ENCODE data around the gene POLR1B. TPM values are rescaled to one million over a fixed set of nuclear protein-coding genes. Genes with fewer than 3 reads are reported as not detected.
A peak's percentile ranks its signal among the peaks of the same experiment; 100 is the strongest.
"Not testable (repeated sequence)": the region's sequence is repeated elsewhere in the genome, so short reads cannot be mapped to it uniquely, and the experiment has no call there.

POLR1B gene
- total and polyA plus RNA-seq, 2 of the 13 experiments (the other 11 are each of a cell fraction or from before 2014, with no cell fraction given): 18.3 to 46.0 TPM

DNA sequence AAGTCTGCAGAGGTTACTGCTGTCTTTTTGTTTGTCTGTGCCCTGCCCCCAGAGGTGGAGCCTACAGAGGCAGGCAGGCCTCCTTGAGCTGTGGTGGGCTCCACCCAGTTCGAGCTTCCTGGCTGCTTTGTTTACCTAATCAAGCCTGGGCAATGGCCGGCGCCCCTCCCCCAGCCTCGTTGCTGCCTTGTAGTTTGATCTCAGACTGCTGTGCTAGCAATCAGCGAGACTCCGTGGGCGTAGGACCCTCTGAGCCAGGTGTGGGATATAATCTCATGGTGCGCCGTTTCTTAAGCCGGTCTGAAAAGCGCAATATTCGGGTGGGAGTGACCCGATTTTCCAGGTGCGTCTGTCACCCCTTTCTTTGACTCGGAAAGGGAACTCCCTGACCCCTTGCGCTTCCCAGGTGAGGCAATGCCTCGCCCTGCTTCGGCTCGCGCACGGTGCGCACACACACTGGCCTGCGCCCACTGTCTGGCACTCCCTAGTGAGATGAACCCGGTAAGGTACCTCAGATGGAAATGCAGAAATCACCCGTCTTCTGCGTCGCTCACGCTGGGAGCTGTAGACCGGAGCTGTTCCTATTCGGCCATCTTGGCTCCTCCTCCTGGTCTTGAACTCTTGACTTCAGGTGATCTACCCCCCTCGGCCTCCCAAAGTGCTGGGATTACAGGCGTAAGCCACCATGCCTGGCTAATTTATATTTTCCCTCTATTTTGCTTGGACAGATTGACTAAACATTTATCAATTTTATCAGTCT lies 32.8 kb upstream of the POLR1B start (continued):
- TF ChIP-seq, protein P1, sequence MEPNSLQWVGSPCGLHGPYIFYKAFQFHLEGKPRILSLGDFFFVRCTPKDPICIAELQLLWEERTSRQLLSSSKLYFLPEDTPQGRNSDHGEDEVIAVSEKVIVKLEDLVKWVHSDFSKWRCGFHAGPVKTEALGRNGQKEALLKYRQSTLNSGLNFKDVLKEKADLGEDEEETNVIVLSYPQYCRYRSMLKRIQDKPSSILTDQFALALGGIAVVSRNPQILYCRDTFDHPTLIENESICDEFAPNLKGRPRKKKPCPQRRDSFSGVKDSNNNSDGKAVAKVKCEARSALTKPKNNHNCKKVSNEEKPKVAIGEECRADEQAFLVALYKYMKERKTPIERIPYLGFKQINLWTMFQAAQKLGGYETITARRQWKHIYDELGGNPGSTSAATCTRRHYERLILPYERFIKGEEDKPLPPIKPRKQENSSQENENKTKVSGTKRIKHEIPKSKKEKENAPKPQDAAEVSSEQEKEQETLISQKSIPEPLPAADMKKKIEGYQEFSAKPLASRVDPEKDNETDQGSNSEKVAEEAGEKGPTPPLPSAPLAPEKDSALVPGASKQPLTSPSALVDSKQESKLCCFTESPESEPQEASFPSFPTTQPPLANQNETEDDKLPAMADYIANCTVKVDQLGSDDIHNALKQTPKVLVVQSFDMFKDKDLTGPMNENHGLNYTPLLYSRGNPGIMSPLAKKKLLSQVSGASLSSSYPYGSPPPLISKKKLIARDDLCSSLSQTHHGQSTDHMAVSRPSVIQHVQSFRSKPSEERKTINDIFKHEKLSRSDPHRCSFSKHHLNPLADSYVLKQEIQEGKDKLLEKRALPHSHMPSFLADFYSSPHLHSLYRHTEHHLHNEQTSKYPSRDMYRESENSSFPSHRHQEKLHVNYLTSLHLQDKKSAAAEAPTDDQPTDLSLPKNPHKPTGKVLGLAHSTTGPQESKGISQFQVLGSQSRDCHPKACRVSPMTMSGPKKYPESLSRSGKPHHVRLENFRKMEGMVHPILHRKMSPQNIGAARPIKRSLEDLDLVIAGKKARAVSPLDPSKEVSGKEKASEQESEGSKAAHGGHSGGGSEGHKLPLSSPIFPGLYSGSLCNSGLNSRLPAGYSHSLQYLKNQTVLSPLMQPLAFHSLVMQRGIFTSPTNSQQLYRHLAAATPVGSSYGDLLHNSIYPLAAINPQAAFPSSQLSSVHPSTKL (CRISPR knock-in tag; IDR thresholded peaks at IDR 0.05): peak; percentile 42; the same call in 1 of the 2 replicates
- TF ChIP-seq, protein P2, sequence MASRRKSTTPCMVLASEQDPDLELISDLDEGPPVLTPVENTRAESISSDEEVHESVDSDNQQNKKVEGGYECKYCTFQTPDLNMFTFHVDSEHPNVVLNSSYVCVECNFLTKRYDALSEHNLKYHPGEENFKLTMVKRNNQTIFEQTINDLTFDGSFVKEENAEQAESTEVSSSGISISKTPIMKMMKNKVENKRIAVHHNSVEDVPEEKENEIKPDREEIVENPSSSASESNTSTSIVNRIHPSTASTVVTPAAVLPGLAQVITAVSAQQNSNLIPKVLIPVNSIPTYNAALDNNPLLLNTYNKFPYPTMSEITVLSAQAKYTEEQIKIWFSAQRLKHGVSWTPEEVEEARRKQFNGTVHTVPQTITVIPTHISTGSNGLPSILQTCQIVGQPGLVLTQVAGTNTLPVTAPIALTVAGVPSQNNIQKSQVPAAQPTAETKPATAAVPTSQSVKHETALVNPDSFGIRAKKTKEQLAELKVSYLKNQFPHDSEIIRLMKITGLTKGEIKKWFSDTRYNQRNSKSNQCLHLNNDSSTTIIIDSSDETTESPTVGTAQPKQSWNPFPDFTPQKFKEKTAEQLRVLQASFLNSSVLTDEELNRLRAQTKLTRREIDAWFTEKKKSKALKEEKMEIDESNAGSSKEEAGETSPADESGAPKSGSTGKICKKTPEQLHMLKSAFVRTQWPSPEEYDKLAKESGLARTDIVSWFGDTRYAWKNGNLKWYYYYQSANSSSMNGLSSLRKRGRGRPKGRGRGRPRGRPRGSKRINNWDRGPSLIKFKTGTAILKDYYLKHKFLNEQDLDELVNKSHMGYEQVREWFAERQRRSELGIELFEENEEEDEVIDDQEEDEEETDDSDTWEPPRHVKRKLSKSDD (CRISPR knock-in tag; IDR thresholded peaks at IDR 0.05; ENCODE audit: low read depth): 0 out of 2 replicates have a peak, but pooled peaks have one; percentile 61
- peak; percentile 50; the same call in 1 of the 2 replicates for TF ChIP-seq SALL1 (CRISPR knock-in tag; IDR thresholded peaks at IDR 0.05)
- TF ChIP-seq, protein P3, sequence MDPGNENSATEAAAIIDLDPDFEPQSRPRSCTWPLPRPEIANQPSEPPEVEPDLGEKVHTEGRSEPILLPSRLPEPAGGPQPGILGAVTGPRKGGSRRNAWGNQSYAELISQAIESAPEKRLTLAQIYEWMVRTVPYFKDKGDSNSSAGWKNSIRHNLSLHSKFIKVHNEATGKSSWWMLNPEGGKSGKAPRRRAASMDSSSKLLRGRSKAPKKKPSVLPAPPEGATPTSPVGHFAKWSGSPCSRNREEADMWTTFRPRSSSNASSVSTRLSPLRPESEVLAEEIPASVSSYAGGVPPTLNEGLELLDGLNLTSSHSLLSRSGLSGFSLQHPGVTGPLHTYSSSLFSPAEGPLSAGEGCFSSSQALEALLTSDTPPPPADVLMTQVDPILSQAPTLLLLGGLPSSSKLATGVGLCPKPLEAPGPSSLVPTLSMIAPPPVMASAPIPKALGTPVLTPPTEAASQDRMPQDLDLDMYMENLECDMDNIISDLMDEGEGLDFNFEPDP (CRISPR knock-in tag; conservative IDR thresholded peaks at IDR 0.05): 0 out of 2 replicates have a peak, but pooled peaks have one; percentile 14
- not testable (repeated sequence) for TF ChIP-seq SOX6, FOXP1 (IDR thresholded peaks at IDR 0.05)
- peak; percentile 27; the same call in 1 of the 2 replicates for TF ChIP-seq SOX6 (CRISPR knock-in tag; IDR thresholded peaks at IDR 0.05)
- TF ChIP-seq ZMYM4 (CRISPR knock-in tag; IDR thresholded peaks at IDR 0.05): peak; percentile 43
- peak; percentile 8 for TF ChIP-seq SKI (IDR thresholded peaks at IDR 0.05; ENCODE audit: partially characterized antibody)
- 0 out of 2 replicates have a peak, but pooled peaks have one; percentile 18 for TF ChIP-seq BORCS8-MEF2B (CRISPR knock-in tag; IDR thresholded peaks at IDR 0.05)
- TF ChIP-seq, protein P4, sequence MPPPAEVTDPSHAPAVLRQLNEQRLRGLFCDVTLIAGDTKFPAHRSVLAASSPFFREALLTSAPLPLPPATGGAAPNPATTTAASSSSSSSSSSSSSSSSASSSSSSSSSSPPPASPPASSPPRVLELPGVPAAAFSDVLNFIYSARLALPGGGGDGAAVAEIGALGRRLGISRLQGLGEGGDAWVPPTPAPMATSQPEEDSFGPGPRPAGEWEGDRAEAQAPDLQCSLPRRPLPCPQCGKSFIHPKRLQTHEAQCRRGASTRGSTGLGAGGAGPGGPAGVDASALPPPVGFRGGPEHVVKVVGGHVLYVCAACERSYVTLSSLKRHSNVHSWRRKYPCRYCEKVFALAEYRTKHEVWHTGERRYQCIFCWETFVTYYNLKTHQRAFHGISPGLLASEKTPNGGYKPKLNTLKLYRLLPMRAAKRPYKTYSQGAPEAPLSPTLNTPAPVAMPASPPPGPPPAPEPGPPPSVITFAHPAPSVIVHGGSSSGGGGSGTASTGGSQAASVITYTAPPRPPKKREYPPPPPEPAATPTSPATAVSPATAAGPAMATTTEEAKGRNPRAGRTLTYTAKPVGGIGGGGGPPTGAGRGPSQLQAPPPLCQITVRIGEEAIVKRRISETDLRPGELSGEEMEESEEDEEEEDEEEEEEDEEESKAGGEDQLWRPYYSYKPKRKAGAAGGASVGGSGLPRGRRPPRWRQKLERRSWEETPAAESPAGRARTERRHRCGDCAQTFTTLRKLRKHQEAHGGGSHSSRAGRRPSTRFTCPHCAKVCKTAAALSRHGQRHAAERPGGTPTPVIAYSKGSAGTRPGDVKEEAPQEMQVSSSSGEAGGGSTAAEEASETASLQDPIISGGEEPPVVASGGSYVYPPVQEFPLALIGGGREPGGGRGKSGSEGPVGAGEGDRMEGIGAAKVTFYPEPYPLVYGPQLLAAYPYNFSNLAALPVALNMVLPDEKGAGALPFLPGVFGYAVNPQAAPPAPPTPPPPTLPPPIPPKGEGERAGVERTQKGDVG (CRISPR knock-in tag; IDR thresholded peaks at IDR 0.05; ENCODE audit: borderline replicate concordance): peak; percentile 31; the same call in 1 of the 2 replicates
- 0 out of 2 replicates have a peak, but pooled peaks have one; percentile 24 for TF ChIP-seq FOXK2 (IDR thresholded peaks at IDR 0.05)
- TF ChIP-seq FOXP1 (CRISPR knock-in tag; IDR thresholded peaks at IDR 0.05): peak; percentile 27; the same call in 1 of the 2 replicates
- 0 out of 2 replicates have a peak, but pooled peaks have one; percentile 33 for TF ChIP-seq FOXK1 (CRISPR knock-in tag; IDR thresholded peaks at IDR 0.05; ENCODE audit: borderline replicate concordance, low read depth)
- TF ChIP-seq FOXA1 (IDR thresholded peaks at IDR 0.05): peak; percentile 28; the same call in 1 of the 2 replicates
- peak; percentile 82 for TF ChIP-seq FOXA1 (CRISPR knock-in tag; IDR thresholded peaks at IDR 0.05)
- TF ChIP-seq POGZ (CRISPR knock-in tag; IDR thresholded peaks at IDR 0.05): 0 out of 2 replicates have a peak, but pooled peaks have one; percentile 19

Measured in HepG2 (cell line).